Fibroblast of mammary gland (primary cell): ENCODE data around the gene ITGA1.

Source experiments
- DNase-seq: peaks from one replicate; pipeline ENCODE4 v3.0.0-alpha.2; 2010; ENCODE audit warnings: low read depth
- H3K4me3 ChIP-seq: 2 replicates; pipeline ENCODE4 v1.5.1; 2011; ENCODE audit warnings: low read depth, mild to moderate bottlenecking, low read length, moderate library complexity; ENCODE audit not compliant: control insufficient read depth
- CTCF ChIP-seq: conservative IDR thresholded peaks from 2 replicates; pipeline ENCODE4 v1.5.1; 2011; ENCODE audit warnings: low read depth, low read length, inconsistent platforms; ENCODE audit not compliant: control insufficient read depth, insufficient read depth

Gene ITGA1

GRCh38 chr5:52903142-52903541 is 115.4 kb downstream of the ITGA1 start:
- TF ChIP-seq CTCF: no peak

GRCh38 chr5:52906343-52906742 is 118.6 kb downstream of the ITGA1 start:
- no peak for TF ChIP-seq CTCF
- no peak for DNase-seq
- H3K4me3 ChIP-seq: no peak overlapping the region

More at GRCh38 chr5:52903142-52903541, 115.4 kb downstream of the ITGA1 start:
- no peak for DNase-seq
- H3K4me3 ChIP-seq: no peak overlapping the region

- DNase-seq: no peak
- TF ChIP-seq CTCF: no peak
- no peak overlapping the region for H3K4me3 ChIP-seq
Measured at GRCh38 chr5:52906845-52907244, 119.1 kb downstream of the ITGA1 start.

GRCh38 chr5:52909192-52909591 is 121.5 kb downstream of the ITGA1 start:
- DNase-seq: no peak
- TF ChIP-seq CTCF: no peak
- no peak overlapping the region for H3K4me3 ChIP-seq

- TF ChIP-seq CTCF: no peak
- H3K4me3 ChIP-seq: no peak overlapping the region
- no peak for DNase-seq
Measured at GRCh38 chr5:52910071-52910470, 122.4 kb downstream of the ITGA1 start.

GRCh38 chr5:52915176-52915875 is 127.6 kb downstream of the ITGA1 start:
- peak; percentile 64 for TF ChIP-seq CTCF
- peak; percentile 79 for DNase-seq
- peak overlapping the region; percentile 49 for H3K4me3 ChIP-seq

GRCh38 chr5:52920929-52921328 is 133.2 kb downstream of the ITGA1 start:
- DNase-seq: peak; percentile 43
- H3K4me3 ChIP-seq: no peak overlapping the region
- peak; percentile 25 for TF ChIP-seq CTCF
